IMR-90 (cell line): ENCODE results near the gene PLCXD1.

ENCODE experiments used
- BHLHE40 ChIP-seq: fragments of 150-350 bp; IDR thresholded peaks from 2 replicates; pipeline ENCODE4 v1.6.1; 2016; ENCODE audit warnings: mild to moderate bottlenecking, low read depth, low read length
- CEBPB ChIP-seq: IDR thresholded peaks from 2 replicates; pipeline ENCODE4 v1.6.1; 2012; ENCODE audit warnings: low read depth, low read length, improper control_type of control experiment
- CHD1 ChIP-seq: IDR thresholded peaks from 2 replicates; pipeline ENCODE4 v1.6.1; 2012; ENCODE audit warnings: low read depth, low read length, improper control_type of control experiment
- CTCF ChIP-seq: conservative IDR thresholded peaks from 2 replicates; pipeline ENCODE4 v1.5.1; 2012; ENCODE audit warnings: mild to moderate bottlenecking, low read depth, low read length, improper control_type of control experiment
- FOS ChIP-seq: fragments of 150-350 bp; IDR thresholded peaks from 2 replicates; pipeline ENCODE4 v1.6.1; 2016; ENCODE audit warnings: low read depth, low read length
- MAFK ChIP-seq: IDR thresholded peaks from 2 replicates; pipeline ENCODE4 v1.6.1; 2012; ENCODE audit warnings: low read depth, low read length, improper control_type of control experiment
- MAZ ChIP-seq: IDR thresholded peaks from 2 replicates; pipeline ENCODE4 v1.6.1; 2012; ENCODE audit warnings: low read depth, mild to moderate bottlenecking, low read length, improper control_type of control experiment, moderate library complexity, borderline replicate concordance
- MXI1 ChIP-seq: IDR thresholded peaks from 2 replicates; pipeline ENCODE4 v1.6.1; 2012; ENCODE audit warnings: low read depth, mild to moderate bottlenecking, low read length, moderate library complexity, borderline replicate concordance
- NFE2L2 ChIP-seq: fragments of 150-350 bp; IDR thresholded peaks from 2 replicates; pipeline ENCODE4 v1.6.1; 2016; ENCODE audit warnings: low read depth, mild to moderate bottlenecking, low read length
- POLR2A ChIP-seq: IDR thresholded peaks from 2 replicates; pipeline ENCODE4 v1.6.1; 2012; ENCODE audit warnings: mild to moderate bottlenecking, low read depth, low read length
- RCOR1 ChIP-seq: IDR thresholded peaks from 2 replicates; pipeline ENCODE4 v1.6.1; 2012; ENCODE audit warnings: mild to moderate bottlenecking, low read length, improper control_type of control experiment; ENCODE audit not compliant: insufficient replicate concordance
- SMC3 ChIP-seq: fragments of 150-350 bp; IDR thresholded peaks from 2 replicates; pipeline ENCODE4 v1.6.1; 2016; ENCODE audit warnings: low read depth, mild to moderate bottlenecking, antibody characterized with exemption, low read length, moderate library complexity
- USF2 ChIP-seq: fragments of 150-350 bp; IDR thresholded peaks from 2 replicates; pipeline ENCODE4 v1.6.1; 2017; ENCODE audit warnings: mild to moderate bottlenecking, antibody characterized with exemption, low read length, low read depth

GRCh38 chrX:290476-291166 is 9.4 kb downstream of the PLCXD1 start:
- TF ChIP-seq POLR2A, result no peak
- no peak for TF ChIP-seq CTCF
- no peak for TF ChIP-seq NFE2L2
- no peak for TF ChIP-seq USF2
- TF ChIP-seq SMC3, result no peak
- no peak for TF ChIP-seq CHD1
- TF ChIP-seq CEBPB, result no peak
- TF ChIP-seq FOS, result no peak
- TF ChIP-seq MXI1, result no peak
- TF ChIP-seq RCOR1, result no peak
- TF ChIP-seq BHLHE40, result no peak
- TF ChIP-seq MAZ, result no peak
- no peak for TF ChIP-seq MAFK
